Measurements from ENCODE around the gene COQ2.
"Not testable (repeated sequence)": the region's sequence is repeated elsewhere in the genome, so short reads cannot be mapped to it uniquely, and the experiment has no call there.

COQ2 gene

GRCh38 chr4:83283181-83283580, 1.4 kb downstream of the COQ2 start:
- DNase-seq = no peak

GRCh38 chr4:83282049-83282535, 2.5 kb downstream of the COQ2 start:
- DNase-seq = peak; percentile 5

- DNase-seq = no peak
Measured at GRCh38 chr4:83281307-83281706, 3.3 kb downstream of the COQ2 start.

GRCh38 chr4:83276299-83277040, 8.1 kb downstream of the COQ2 start:
- no peak for DNase-seq

GRCh38 chr4:83273926-83274325, 10.7 kb downstream of the COQ2 start:
- DNase-seq = not testable (repeated sequence)

- no peak for DNase-seq
Measured at GRCh38 chr4:83272900-83273299, 11.7 kb downstream of the COQ2 start.

- DNase-seq = no peak
Measured at GRCh38 chr4:83269256-83269655, 15.3 kb downstream of the COQ2 start.

GRCh38 chr4:83268491-83268890, 16.1 kb downstream of the COQ2 start:
- no peak for DNase-seq

GRCh38 chr4:83267830-83268475, 16.6 kb downstream of the COQ2 start:
- DNase-seq = no peak

GRCh38 chr4:83267121-83267829, 17.3 kb downstream of the COQ2 start:
- DNase-seq = no peak

GRCh38 chr4:83266689-83267088, 17.9 kb downstream of the COQ2 start:
- no peak for DNase-seq

GRCh38 chr4:83263106-83263505, 21.5 kb downstream of the COQ2 start:
- DNase-seq = no peak

- no peak for DNase-seq
Measured at GRCh38 chr4:83262682-83263081, 21.9 kb downstream of the COQ2 start.

- DNase-seq = no peak
Measured at GRCh38 chr4:83261307-83261706, 23.3 kb downstream of the COQ2 start.

GRCh38 chr4:83259586-83259985, 25.0 kb downstream of the COQ2 start:
- DNase-seq = no peak

GRCh38 chr4:83258461-83258860, 26.1 kb downstream of the COQ2 start:
- DNase-seq = no peak

- no peak for DNase-seq
Measured at GRCh38 chr4:83257811-83258210, 26.8 kb downstream of the COQ2 start.

- no peak for DNase-seq
Measured at GRCh38 chr4:83255584-83255983, 29.0 kb downstream of the COQ2 start.

GRCh38 chr4:83252782-83253405, 31.7 kb downstream of the COQ2 start:
- peak; percentile 10 for DNase-seq

GRCh38 chr4:83251447-83251830, 33.2 kb downstream of the COQ2 start:
- no peak for DNase-seq

- no peak for DNase-seq
Measured at GRCh38 chr4:83250687-83251446, 33.7 kb downstream of the COQ2 start.

- no peak for DNase-seq
Measured at GRCh38 chr4:83248486-83248885, 36.1 kb downstream of the COQ2 start.

All from NCI-H1105 (cell line).